GM12873 (cell line): Measurements from ENCODE around the gene ABCC3.

Source experiments
- TF ChIP-seq, protein P1 (sequence below): IDR thresholded peaks from 2 replicates; pipeline ENCODE4 v1.5.1; 2012; ENCODE audit warnings: low read depth, mild to moderate bottlenecking, moderate library complexity, low read length, control low read depth; ENCODE audit not compliant: insufficient read depth; ENCODE audit errors: missing control alignments

Gene ABCC3

DNA sequence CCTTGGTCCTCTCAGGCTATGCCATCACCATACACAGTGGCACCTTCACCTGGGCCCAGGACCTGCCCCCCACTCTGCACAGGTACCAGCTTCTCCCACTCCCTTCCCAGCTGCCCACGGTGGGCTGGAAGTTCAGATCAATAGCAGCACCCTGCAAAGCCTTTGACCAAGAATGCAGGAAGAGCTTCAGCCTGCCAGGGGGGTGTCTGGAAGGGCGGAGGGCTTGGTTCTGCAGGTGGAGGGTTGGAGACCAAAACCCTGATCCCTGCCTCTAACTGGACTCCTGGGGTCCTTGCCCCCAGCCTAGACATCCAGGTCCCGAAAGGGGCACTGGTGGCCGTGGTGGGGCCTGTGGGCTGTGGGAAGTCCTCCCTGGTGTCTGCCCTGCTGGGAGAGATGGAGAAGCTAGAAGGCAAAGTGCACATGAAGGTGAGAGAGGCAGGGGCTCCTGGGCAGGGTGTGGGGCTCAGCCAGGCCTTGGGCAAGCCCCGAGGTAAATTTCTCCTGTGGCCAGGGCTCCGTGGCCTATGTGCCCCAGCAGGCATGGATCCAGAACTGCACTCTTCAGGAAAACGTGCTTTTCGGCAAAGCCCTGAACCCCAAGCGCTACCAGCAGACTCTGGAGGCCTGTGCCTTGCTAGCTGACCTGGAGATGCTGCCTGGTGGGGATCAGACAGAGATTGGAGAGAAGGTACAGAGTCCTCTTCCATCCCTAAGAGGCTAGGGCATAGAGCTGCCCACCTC is 34.3 kb downstream of the ABCC3 start:
- TF ChIP-seq, protein P1, sequence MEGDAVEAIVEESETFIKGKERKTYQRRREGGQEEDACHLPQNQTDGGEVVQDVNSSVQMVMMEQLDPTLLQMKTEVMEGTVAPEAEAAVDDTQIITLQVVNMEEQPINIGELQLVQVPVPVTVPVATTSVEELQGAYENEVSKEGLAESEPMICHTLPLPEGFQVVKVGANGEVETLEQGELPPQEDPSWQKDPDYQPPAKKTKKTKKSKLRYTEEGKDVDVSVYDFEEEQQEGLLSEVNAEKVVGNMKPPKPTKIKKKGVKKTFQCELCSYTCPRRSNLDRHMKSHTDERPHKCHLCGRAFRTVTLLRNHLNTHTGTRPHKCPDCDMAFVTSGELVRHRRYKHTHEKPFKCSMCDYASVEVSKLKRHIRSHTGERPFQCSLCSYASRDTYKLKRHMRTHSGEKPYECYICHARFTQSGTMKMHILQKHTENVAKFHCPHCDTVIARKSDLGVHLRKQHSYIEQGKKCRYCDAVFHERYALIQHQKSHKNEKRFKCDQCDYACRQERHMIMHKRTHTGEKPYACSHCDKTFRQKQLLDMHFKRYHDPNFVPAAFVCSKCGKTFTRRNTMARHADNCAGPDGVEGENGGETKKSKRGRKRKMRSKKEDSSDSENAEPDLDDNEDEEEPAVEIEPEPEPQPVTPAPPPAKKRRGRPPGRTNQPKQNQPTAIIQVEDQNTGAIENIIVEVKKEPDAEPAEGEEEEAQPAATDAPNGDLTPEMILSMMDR = no peak

GRCh38 chr17:50672071-50672470 is 37.4 kb downstream of the ABCC3 start:
- TF ChIP-seq, protein P1 = no peak

GRCh38 chr17:50672831-50673551 is 38.3 kb downstream of the ABCC3 start:
- TF ChIP-seq, protein P1 = no peak

- TF ChIP-seq, protein P1 = no peak
Observed at GRCh38 chr17:50675190-50675589, 40.5 kb downstream of the ABCC3 start.

DNA sequence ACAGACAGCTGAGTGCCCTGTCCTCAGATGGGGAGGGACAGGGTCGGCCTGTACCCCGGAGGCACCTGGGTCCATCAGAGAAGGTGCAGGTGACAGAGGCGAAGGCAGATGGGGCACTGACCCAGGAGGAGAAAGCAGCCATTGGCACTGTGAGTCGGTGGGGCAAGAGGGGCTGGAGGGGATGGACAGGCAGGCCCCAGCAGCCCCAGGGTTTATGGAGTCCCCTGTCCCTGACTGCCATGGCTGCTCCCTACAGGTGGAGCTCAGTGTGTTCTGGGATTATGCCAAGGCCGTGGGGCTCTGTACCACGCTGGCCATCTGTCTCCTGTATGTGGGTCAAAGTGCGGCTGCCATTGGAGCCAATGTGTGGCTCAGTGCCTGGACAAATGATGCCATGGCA is 40.9 kb downstream of the ABCC3 start:
- TF ChIP-seq, protein P1 = no peak

- TF ChIP-seq, protein P1 = no peak
Observed at GRCh38 chr17:50676065-50676975, 41.6 kb downstream of the ABCC3 start.
